Tibial nerve (tissue), 4 donors: Measurements from ENCODE around the gene MAB21L4. TPM values are rescaled to one million over a fixed set of nuclear protein-coding genes. Genes with fewer than 3 reads are reported as not detected.

Experiments used
- DNase-seq, 2 donors: peaks; one replicate each; pipeline ENCODE4 v3.0.0-alpha.2; 2019; ENCODE audit warnings: low spot score in 2 of 2
- H3K27ac ChIP-seq, 4 donors: fragments of 200-600 bp; sonication (generic) in 3 of 4; one replicate each; pipeline ENCODE4 v1.5.1; 2017 to 2019; ENCODE audit warnings: mild to moderate bottlenecking in 1 of 4
- H3K27me3 ChIP-seq, 2 donors: fragments of 200-600 bp; sonication (generic) in 1 of 2; one replicate each; pipeline versions ENCODE4 v1.5.1 to v1.6.0; 2017 to 2019
- H3K36me3 ChIP-seq, 3 donors: fragments of 200-600 bp; sonication (generic); one replicate each; pipeline ENCODE4 v1.5.1; 2018 to 2019
- H3K4me1 ChIP-seq, 4 donors: fragments of 200-600 bp; sonication (generic) in 3 of 4; one replicate each; pipeline ENCODE4 v1.5.1; 2017 to 2019
- H3K4me3 ChIP-seq, 4 donors: fragments of 200-600 bp; sonication (generic) in 3 of 4; one replicate each; pipeline ENCODE4 v1.5.1; 2017 to 2019; ENCODE audit warnings: mild to moderate bottlenecking in 1 of 4, moderate library complexity in 1 of 4
- H3K9me3 ChIP-seq, 4 donors: fragments of 200-600 bp; sonication (generic) in 3 of 4; one replicate each; pipeline ENCODE4 v1.5.1; 2017 to 2019
- CTCF ChIP-seq, 5 experiments: fragments of 200-600 bp in 3 of 5; fragments of 450-650 bp in 2 of 5; sonication (generic) in 3 of 5; IDR thresholded peaks; one replicate each; pipeline ENCODE4 v1.5.1; 2016 to 2019; ENCODE audit warnings: antibody characterized with exemption in 5 of 5, mild to moderate bottlenecking in 3 of 5, moderate library complexity in 2 of 5
- EP300 ChIP-seq, 2 donors: sonication (generic); formaldehyde crosslinking; IDR thresholded peaks; one replicate each; pipeline ENCODE4 v1.6.1; 2017; ENCODE audit warnings: antibody characterized with exemption in 2 of 2, mild to moderate bottlenecking in 1 of 2
- POLR2A ChIP-seq, 2 donors: fragments of 450-650 bp; IDR thresholded peaks; one replicate each; pipeline ENCODE4 v1.6.1; 2017; ENCODE audit warnings: antibody characterized with exemption in 2 of 2, mild to moderate bottlenecking in 2 of 2, moderate library complexity in 2 of 2
- WGBS, 2 donors: methylation state at CpG; one replicate each; pipeline ENCODE4 v1.1.5; 2018; 5-methylcytosine and 5-hydroxymethylcytosine counted together
- total RNA-seq, 4 donors: library from RNA; depleted of rRNA; stranded (reverse); fragments of >200 nt; gene quantifications; one replicate each; pipeline ENCODE4 v1.1.0, GENCODE V29; 2016

The MAB21L4 gene
- total RNA-seq, 4 donors from 2014 or later, result not detected

- WGBS, 2 donors, result 24 to 29% methylated on average over 23 to 28 of the region's 36 CpGs
- Histone ChIP-seq H3K4me3 (no peak overlapping the region), H3K4me1 (peaks cover 0 to 51% (median 31%) of the 10 kb centered on the region in 4 donors), H3K27me3 (no peaks in the 10 kb centered on the region), H3K27ac (peak overlapping the region in 1 of 4 donors; percentile 82), H3K36me3 (no peaks in the 10 kb centered on the region), H3K9me3 (no peaks in the 10 kb centered on the region)
- TF ChIP-seq EP300 (IDR thresholded peaks at IDR 0.05) (peak in 1 of 2 donors; percentile 20), POLR2A (IDR thresholded peaks at IDR 0.05) (no peak), CTCF (IDR thresholded peaks at IDR 0.05) (peak; percentile 87 to 95 (median 91))
- DNase-seq, result peak; percentile 77 to 80
These were observed 18.1 kb upstream of the MAB21L4 start for GRCh38 chr2:240913810-240914644.

GRCh38 chr2:240912878-240913809 is 17.2 kb upstream of the MAB21L4 start:
- no peak overlapping the region for H3K4me3 ChIP-seq
- H3K27ac ChIP-seq, result peak overlapping the region in 1 of 4 donors; percentile 82
- DNase-seq, result no peak
- WGBS, 2 donors, result 84 to 87% methylated on average over 21 of the region's 21 CpGs
- H3K4me1 ChIP-seq, result peaks cover 0 to 51% (median 31%) of the 10 kb centered on the region in 4 donors
- no peaks in the 10 kb centered on the region for H3K9me3 ChIP-seq
- H3K36me3 ChIP-seq, result no peaks in the 10 kb centered on the region
- TF ChIP-seq EP300 (IDR thresholded peaks at IDR 0.05) (no peak), POLR2A (IDR thresholded peaks at IDR 0.05) (no peak), CTCF (IDR thresholded peaks at IDR 0.05) (no peak)
- no peaks in the 10 kb centered on the region for H3K27me3 ChIP-seq

GRCh38 chr2:240911641-240912265 is 15.8 kb upstream of the MAB21L4 start:
- H3K4me3 ChIP-seq, result no peak overlapping the region
- H3K27ac ChIP-seq, result no peak overlapping the region
- no peaks in the 10 kb centered on the region for H3K36me3 ChIP-seq
- H3K27me3 ChIP-seq, result peaks cover 0 to 7% of the 10 kb centered on the region in 2 donors
- no peaks in the 10 kb centered on the region for H3K9me3 ChIP-seq
- WGBS, 2 donors, result 79 to 80% methylated on average over 19 to 20 of the region's 20 CpGs
- TF ChIP-seq CTCF (IDR thresholded peaks at IDR 0.05) (no peak), POLR2A (IDR thresholded peaks at IDR 0.05) (no peak), EP300 (IDR thresholded peaks at IDR 0.05) (no peak)
- H3K4me1 ChIP-seq, result peaks cover 0 to 39% (median 24%) of the 10 kb centered on the region in 4 donors
- no peak for DNase-seq

GRCh38 chr2:240909216-240909974 is 13.4 kb upstream of the MAB21L4 start:
- DNase-seq, result no peak
- TF ChIP-seq EP300 (IDR thresholded peaks at IDR 0.05) (no peak), CTCF (IDR thresholded peaks at IDR 0.05) (no peak), POLR2A (IDR thresholded peaks at IDR 0.05) (no peak)
- Histone ChIP-seq H3K9me3 (no peaks in the 10 kb centered on the region), H3K27ac (no peak overlapping the region), H3K27me3 (peaks cover 0 to 17% of the 10 kb centered on the region in 2 donors), H3K4me1 (peaks cover 0 to 16% (median 9%) of the 10 kb centered on the region in 4 donors), H3K36me3 (no peaks in the 10 kb centered on the region), H3K4me3 (no peak overlapping the region)
- WGBS, 2 donors, result 64 to 67% methylated on average over 11 to 16 of the region's 17 CpGs
